Measurements from ENCODE around the gene CTNNAL1. TPM values are rescaled to one million over a fixed set of nuclear protein-coding genes. Genes with fewer than 3 reads are reported as not detected.
"Not testable (repeated sequence)": the region's sequence is repeated elsewhere in the genome, so short reads cannot be mapped to it uniquely, and the experiment has no call there.

The CTNNAL1 gene
- total and polyA plus RNA-seq, 5 donors = 61.1 to 105 (median 99.2) TPM

GRCh38 chr9:108904161-108904560 lies 109.1 kb downstream of the CTNNAL1 start:
- H3K4me1 ChIP-seq (ENCODE audit: control insufficient read depth, insufficient read depth, low read length) = no peaks in the 10 kb centered on the region
- ATAC-seq (no peak), DNase-seq (no peak)
- WGBS = 89% methylated on average over 3 of the region's 3 CpGs
- H3K4me3 ChIP-seq (ENCODE audit: low read length) = no peak overlapping the region
- intact Hi-C loops (cut with DNase I) = no loop called here
- no peaks in the 10 kb centered on the region for H3K9me3 ChIP-seq (ENCODE audit: control insufficient read depth, low read length)
- no peak overlapping the region for H3K27ac ChIP-seq (ENCODE audit: low read length)
- H3K27me3 ChIP-seq (ENCODE audit: control insufficient read depth, insufficient read depth) = no peaks in the 10 kb centered on the region

- WGBS = 85% methylated on average over 2 of the region's 2 CpGs
- no peak for DNase-seq
- intact Hi-C loops (cut with DNase I) = no loop called here
- Histone ChIP-seq H3K4me3 (ENCODE audit: low read length) (no peak overlapping the region), H3K4me1 (ENCODE audit: control insufficient read depth, insufficient read depth, low read length) (no peaks in the 10 kb centered on the region), H3K27ac (ENCODE audit: low read length) (no peak overlapping the region), H3K27me3 (ENCODE audit: control insufficient read depth, insufficient read depth) (no peaks in the 10 kb centered on the region), H3K9me3 (ENCODE audit: control insufficient read depth, low read length) (no peaks in the 10 kb centered on the region)
- no peak for ATAC-seq
These were observed 109.7 kb downstream of the CTNNAL1 start for GRCh38 chr9:108903420-108904103.

GRCh38 chr9:108900176-108900575 lies 113.1 kb downstream of the CTNNAL1 start:
- no peaks in the 10 kb centered on the region for H3K4me1 ChIP-seq (ENCODE audit: control insufficient read depth, insufficient read depth, low read length)
- H3K4me3 ChIP-seq (ENCODE audit: low read length) = no peak overlapping the region
- 93% methylated on average over 5 of the region's 5 CpGs for WGBS
- DNase-seq = no peak
- ATAC-seq = no peak
- H3K27me3 ChIP-seq (ENCODE audit: control insufficient read depth, insufficient read depth) = no peaks in the 10 kb centered on the region
- no peak overlapping the region for H3K27ac ChIP-seq (ENCODE audit: low read length)
- no peaks in the 10 kb centered on the region for H3K9me3 ChIP-seq (ENCODE audit: control insufficient read depth, low read length)
- intact Hi-C loops (cut with DNase I) = no loop called here

- not testable (repeated sequence) for H3K4me3 ChIP-seq (ENCODE audit: low read length); H3K27me3 ChIP-seq (ENCODE audit: control insufficient read depth, insufficient read depth); H3K4me1 ChIP-seq (ENCODE audit: control insufficient read depth, insufficient read depth, low read length); H3K9me3 ChIP-seq (ENCODE audit: control insufficient read depth, low read length); ATAC-seq; H3K27ac ChIP-seq (ENCODE audit: low read length); DNase-seq
- WGBS = 95% methylated on average over 8 of the region's 8 CpGs
- intact Hi-C loops (cut with DNase I) = loop anchor here in 1 of 4 donors (10.0 kb wide), 1 partner anchor 426 kb away; the partner anchor contains the start of gene EPB41L4B
These were observed 114.1 kb downstream of the CTNNAL1 start for GRCh38 chr9:108899023-108899695.

GRCh38 chr9:108897324-108898096 lies 115.8 kb downstream of the CTNNAL1 start:
- Histone ChIP-seq H3K9me3 (ENCODE audit: control insufficient read depth, low read length) (no peaks in the 10 kb centered on the region), H3K27me3 (ENCODE audit: control insufficient read depth, insufficient read depth) (no peaks in the 10 kb centered on the region), H3K27ac (ENCODE audit: low read length) (no peak overlapping the region), H3K4me3 (ENCODE audit: low read length) (no peak overlapping the region), H3K4me1 (ENCODE audit: control insufficient read depth, insufficient read depth, low read length) (no peaks in the 10 kb centered on the region)
- ATAC-seq (no peak), DNase-seq (no peak)
- 97% methylated on average over 2 of the region's 2 CpGs for WGBS
- intact Hi-C loops (cut with DNase I) = loop anchor here in 1 of 4 donors (10.0 kb wide), 1 partner anchor 427 kb away; the partner anchor contains the start of gene EPB41L4B

- 89% methylated on average over 4 of the region's 4 CpGs for WGBS
- Histone ChIP-seq H3K4me1 (ENCODE audit: control insufficient read depth, insufficient read depth, low read length) (peaks cover 4% of the 10 kb centered on the region), H3K27ac (ENCODE audit: low read length) (no peak overlapping the region), H3K27me3 (ENCODE audit: control insufficient read depth, insufficient read depth) (no peaks in the 10 kb centered on the region), H3K4me3 (ENCODE audit: low read length) (no peak overlapping the region), H3K9me3 (ENCODE audit: control insufficient read depth, low read length) (no peaks in the 10 kb centered on the region)
- no peak for ATAC-seq
- no peak for DNase-seq
- intact Hi-C loops (cut with DNase I) = loop anchor here in 1 of 4 donors (10.0 kb wide), 1 partner anchor 430 kb away; the partner anchor contains the start of gene EPB41L4B
These were observed 118.9 kb downstream of the CTNNAL1 start for GRCh38 chr9:108894225-108894997.

Small RNA genes lying within 50 kb of the gene (microRNA-seq; reads per million reads assigned to microRNA genes)
- 163 to 279 reads per million in 2 donors for gene MIR32

Other genes starting within 250 kb of the CTNNAL1 start
- gene ACTL7B, start 157.5 kb downstream of the CTNNAL1 start, total RNA-seq = not detected
- not detected for gene ACTL7B, start 157.5 kb downstream of the CTNNAL1 start, polyA plus RNA-seq
- gene ACTL7A, start 151.2 kb downstream of the CTNNAL1 start, total RNA-seq = not detected
- not detected for gene ACTL7A, start 151.2 kb downstream of the CTNNAL1 start, polyA plus RNA-seq
- gene ELP1, start 79.4 kb downstream of the CTNNAL1 start, total RNA-seq = 10 to 100 TPM; 20.5 to 24.1 (median 22.0) TPM
- 12.8 TPM for gene ELP1, start 79.4 kb downstream of the CTNNAL1 start, polyA plus RNA-seq
- gene ABITRAM, start 79.1 kb downstream of the CTNNAL1 start, total RNA-seq = 10 to 100 TPM in 2 of 4 donors, 1 to 10 TPM in 2; 5.6 to 12.9 (median 10.0) TPM
- gene ABITRAM, start 79.1 kb downstream of the CTNNAL1 start, polyA plus RNA-seq = 12.7 TPM
- gene TMEM245, start 106.4 kb upstream of the CTNNAL1 start, total RNA-seq = 100 to 1,000 TPM in 2 of 4 donors, 10 to 100 TPM in 2; 81.4 to 136 (median 99.6) TPM
- 25.6 TPM for gene TMEM245, start 106.4 kb upstream of the CTNNAL1 start, polyA plus RNA-seq
- 1 to 10 TPM; 3.9 to 5.9 (median 4.4) TPM for gene FRRS1L, start 153.8 kb upstream of the CTNNAL1 start, total RNA-seq
- gene FRRS1L, start 153.8 kb upstream of the CTNNAL1 start, polyA plus RNA-seq = 0.91 TPM

Data from right cardiac atrium (tissue), 5 donors.